K562 (cell line): ENCODE results near the gene CCSER2. TPM values are rescaled to one million over a fixed set of nuclear protein-coding genes. Genes with fewer than 3 reads are reported as not detected.

ENCODE experiments used
- ATAC-seq: fragments of 200-7000 bp; cut with Tn5 transposase; 3 replicates; pipeline ENCODE4 v1.9.1; 2020; ENCODE audit warnings: moderate library complexity
- BruUV-seq: library from RNA; stranded (reverse); fragments of 400-500 nt; replicated peaks from 2 replicates; lab custom pipeline; 2021; lab: Mats Ljungman, UMichigan
- CTCF ChIA-PET: fragments of 300-600 bp; formaldehyde crosslinking; extraction: SDS; loops from one replicate; lab custom pipeline; 2021; ENCODE audit warnings: low intra/inter-chr PET ratio; lab: Yijun Ruan, JAX
- POLR2A ChIA-PET: fragments of 300-600, 350-650 bp; sonication (Branson Sonifier 250); formaldehyde crosslinking; extraction: SDS; loops from one replicate; lab custom pipeline; 2021; ENCODE audit warnings: antibody characterized with exemption, inconsistent platforms; lab: Yijun Ruan, JAX
- DNase-seq, 4 experiments: peaks; one replicate each; pipeline versions ENCODE4 v3.0.0 to v3.0.0-alpha.2; 2011 to 2018; ENCODE audit warnings: low spot score in 3 of 4, mixed read lengths in 3 of 4; ENCODE audit errors: extremely low read depth in 1 of 4
- FAIRE-seq: peaks from 2 replicates; lab custom pipeline; 2011; peaks lifted over from hg19 to GRCh38; lab: Jason Lieb, UNC
- H2AFZ ChIP-seq: 2 replicates; pipeline ENCODE4 v1.6.0; 2011; ENCODE audit warnings: low read depth, low read length, control low read depth, inconsistent platforms
- H3K27ac ChIP-seq: fragments of 200-600 bp; 3 replicates; pipeline ENCODE4 v1.8.0; 2011; ENCODE audit warnings: low read depth, mild to moderate bottlenecking, control low read depth, inconsistent platforms, low read length, moderate library complexity, mixed read lengths; ENCODE audit errors: extremely low read depth
- H3K27me3 ChIP-seq, 2 experiments: fragments of 300-600 bp in 1 of 2; 2 replicates in 1 of 2; 3 replicates in 1 of 2; pipeline versions ENCODE4 v1.6.0 to v1.8.0; 2011; ENCODE audit warnings: inconsistent platforms in 2 of 2, low read length in 2 of 2, mild to moderate bottlenecking in 1 of 2, mixed read lengths in 1 of 2, moderate library complexity in 1 of 2; ENCODE audit not compliant: control insufficient read depth in 2 of 2, insufficient read depth in 2 of 2
- H3K36me3 ChIP-seq: fragments of 300-600 bp; 3 replicates; pipeline ENCODE4 v1.8.0; 2011; ENCODE audit warnings: mild to moderate bottlenecking, low read length, inconsistent platforms; ENCODE audit not compliant: control insufficient read depth, insufficient read depth
- H3K4me1 ChIP-seq, 2 experiments: fragments of 200-600 bp in 1 of 2; replicated peaks in 1 of 2; 2 replicates in 1 of 2; 3 replicates in 1 of 2; pipeline versions ENCODE4 v1.5.1 to v1.8.0; 2011; ENCODE audit warnings: inconsistent platforms in 2 of 2, low read length in 2 of 2, mild to moderate bottlenecking in 1 of 2, mixed read lengths in 1 of 2, moderate library complexity in 1 of 2; ENCODE audit not compliant: control insufficient read depth in 2 of 2, insufficient read depth in 2 of 2
- H3K4me2 ChIP-seq: 2 replicates; pipeline ENCODE4 v1.6.1; 2011; ENCODE audit warnings: low read length, control low read depth, inconsistent platforms, mixed read lengths; ENCODE audit not compliant: insufficient read depth
- H3K4me3 ChIP-seq: fragments of 200-600 bp; sonication (generic), shearing (Covaris generic); 2 replicates; pipeline ENCODE4 v1.5.1; 2016; ENCODE audit warnings: control low read depth, inconsistent platforms
- H3K79me2 ChIP-seq: fragments of 200-600 bp; 3 replicates; pipeline ENCODE4 v1.8.0; 2011; ENCODE audit warnings: low read length, inconsistent platforms; ENCODE audit not compliant: control insufficient read depth, insufficient read depth
- H3K9ac ChIP-seq, 2 experiments: 2 replicates each; pipeline versions ENCODE4 v1.6.0 to v1.6.1; 2011; ENCODE audit warnings: low read depth in 2 of 2, low read length in 2 of 2, control low read depth in 1 of 2, inconsistent platforms in 1 of 2, mild to moderate bottlenecking in 1 of 2, mixed read lengths in 1 of 2; ENCODE audit not compliant: insufficient read depth in 1 of 2
- H3K9me1 ChIP-seq: one replicate; pipeline ENCODE4 v1.6.0; 2011; ENCODE audit warnings: inconsistent platforms, mild to moderate bottlenecking, low read length, moderate library complexity; ENCODE audit not compliant: control insufficient read depth, insufficient read depth
- H3K9me3 ChIP-seq: replicated peaks from 2 replicates; pipeline ENCODE4 v1.5.1; 2011; ENCODE audit warnings: low read depth, low read length, inconsistent platforms; ENCODE audit not compliant: control insufficient read depth, insufficient read depth
- H4K20me1 ChIP-seq: replicated peaks from 2 replicates; pipeline ENCODE4 v1.6.1; 2011; ENCODE audit warnings: low read length, inconsistent platforms, mixed read lengths; ENCODE audit not compliant: control insufficient read depth, insufficient read depth
- E2F8 ChIP-seq: fragments of 450-650 bp; IDR thresholded peaks from 2 replicates; pipeline ENCODE4 v1.7.1; 2018; ENCODE audit warnings: mild to moderate bottlenecking, low read depth; ENCODE audit not compliant: partially characterized antibody
- HSF4 ChIP-seq: fragments of 250-450 bp; sonication (Bioruptor Pico); IDR thresholded peaks from 2 replicates; pipeline ENCODE4 v2.1.2; 2022; ENCODE audit warnings: mild to moderate bottlenecking, moderate library complexity, borderline replicate concordance
- MAFG ChIP-seq: fragments of 450-650 bp; conservative IDR thresholded peaks from 2 replicates; pipeline ENCODE4 v1.6.1; 2016; ENCODE audit warnings: missing genetic modification characterization, missing compliant biosample characterization
- MXI1 ChIP-seq: IDR thresholded peaks from 2 replicates; pipeline ENCODE4 v1.6.1; 2011; ENCODE audit warnings: low read depth, mild to moderate bottlenecking, improper control_type of control experiment, low read length
- POLR2G ChIP-seq: fragments of 200-400 bp; formaldehyde crosslinking; IDR thresholded peaks from 2 replicates; pipeline ENCODE4 v1.6.1; 2017; ENCODE audit warnings: low read depth, mild to moderate bottlenecking, antibody characterized with exemption, low read length, moderate library complexity
- POLR3A ChIP-seq: IDR thresholded peaks from 2 replicates; pipeline ENCODE4 v1.6.1; 2011; ENCODE audit warnings: borderline replicate concordance, mild to moderate bottlenecking, moderate library complexity; ENCODE audit not compliant: insufficient read length, insufficient read depth; ENCODE audit errors: extremely low read depth
- SNRNP70 ChIP-seq: fragments of 200-400 bp; formaldehyde crosslinking; optimal IDR thresholded peaks from 2 replicates; pipeline ENCODE3; 2017; ENCODE audit warnings: low read depth, low read length
- TAF15 ChIP-seq: fragments of 200-400 bp; formaldehyde crosslinking; IDR thresholded peaks from 2 replicates; pipeline ENCODE4 v1.6.1; 2017; ENCODE audit warnings: mild to moderate bottlenecking, low read depth, low read length, moderate library complexity
- TBP ChIP-seq: optimal IDR thresholded peaks from 2 replicates; pipeline ENCODE3; 2011; ENCODE audit warnings: low read depth, low read length, improper control_type of control experiment
- TFE3 ChIP-seq: fragments of 450-650 bp; formaldehyde crosslinking; IDR thresholded peaks from 2 replicates; pipeline ENCODE4 v1.4.0; 2020; ENCODE audit warnings: mild to moderate bottlenecking, mixed read lengths
- U2AF2 ChIP-seq: fragments of 200-400 bp; formaldehyde crosslinking; optimal IDR thresholded peaks from 2 replicates; pipeline ENCODE3; 2017; ENCODE audit warnings: low read depth, mild to moderate bottlenecking, low read length
- USF1 ChIP-seq: sonication (generic); formaldehyde crosslinking; IDR thresholded peaks from 2 replicates; pipeline ENCODE4 v1.9.0; 2022; ENCODE audit warnings: mild to moderate bottlenecking, missing genetic modification reagents
- USF2 ChIP-seq: sonication (generic); formaldehyde crosslinking; IDR thresholded peaks from 2 replicates; pipeline ENCODE4 v1.5.0; 2020; ENCODE audit warnings: missing genetic modification reagents
- XRCC3 ChIP-seq: fragments of 450-650 bp; IDR thresholded peaks from 2 replicates; pipeline ENCODE4 v1.6.1; 2017; ENCODE audit warnings: mild to moderate bottlenecking, moderate library complexity
- ZBTB8A ChIP-seq: fragments of 450-650 bp; IDR thresholded peaks from 2 replicates; pipeline ENCODE4 v1.6.1; 2018; ENCODE audit warnings: mild to moderate bottlenecking, moderate library complexity; ENCODE audit not compliant: partially characterized antibody
- ZC3H8 ChIP-seq: fragments of 450-650 bp; IDR thresholded peaks from 2 replicates; pipeline ENCODE4 v1.6.1; 2017
- ZNF165 ChIP-seq: fragments of 250-450 bp; sonication (Bioruptor Pico); IDR thresholded peaks from 2 replicates; pipeline ENCODE4 v1.4.0; 2020; ENCODE audit warnings: borderline replicate concordance
- WGBS: fragments of 100-300 bp; shearing (Covaris generic); methylation state at CpG from one replicate; pipeline ENCODE4 v1.1.6; 2016; ENCODE audit warnings: low coverage, mixed read lengths; ENCODE audit not compliant: insufficient coverage; ENCODE audit errors: missing lambda C conversion rate; 5-methylcytosine and 5-hydroxymethylcytosine counted together
- in situ Hi-C: fragments of 300-500 bp; cut with MboI; formaldehyde crosslinking; loops from 4 replicates; pipeline ENCODE4 v1.15.0; 2018; ENCODE audit warnings: inconsistent platforms, mixed read lengths
- intact Hi-C: fragments of 100-400 bp; cut with micrococcal nuclease; formaldehyde crosslinking; loops from 2 replicates; pipeline ENCODE4 v1.14.2; 2022
- polyA plus RNA-seq, 8 experiments: library from polyadenylated mRNA; depleted of rRNA in 4 of 8; stranded (reverse) in 5 of 8; unstranded in 3 of 8; fragments of >200 nt; fragmentation: Nextera tagmentation in 2 of 8; fragmentation: Illumina TruSeq in 1 of 8; extraction: Ambion mirVana in 2 of 8; extraction: Trizol in 1 of 8; gene quantifications; 2 replicates each; pipeline versions ENCODE4 v1.2.1 to v1.2.3, GENCODE V29; 2011 to 2014; ENCODE audit warnings: inconsistent platforms in 1 of 8, missing spikeins in 1 of 8
- total RNA-seq, 7 experiments: library from RNA; depleted of rRNA in 6 of 7; stranded (reverse); fragments of >200 nt in 6 of 7; fragmentation: Illumina TruSeq in 2 of 7; extraction: Trizol in 2 of 7; gene quantifications; 2 replicates each; pipeline versions ENCODE4 v1.2.1 to v1.2.3, GENCODE V29; 2011 to 2021; ENCODE audit warnings: low replicate concordance in 1 of 7

CCSER2 gene
- total and polyA plus RNA-seq, 9 of the 15 experiments (the other 6 are each of a cell fraction or from before 2014, with no cell fraction given) = 2.7 to 15.1 (median 9.7) TPM

- TF ChIP-seq E2F8 (no peak), POLR2G (no peak), ZC3H8 (no peak), SNRNP70 (no peak), MXI1 (no peak)
Observed at GRCh38 chr10:84366041-84366440, 37.7 kb downstream of the CCSER2 start (continued).

- WGBS = 38% methylated on average over 6 of the region's 6 CpGs
- in situ Hi-C loops = no loop called here
- CTCF ChIA-PET = interaction anchor here (0.6 kb wide), 1 partner anchor 72 kb away, joined by 4 read pairs; no protein-coding TSS in a partner anchor
- TF ChIP-seq POLR3A (no peak), TFE3 (CRISPR knock-in tag) (no peak), USF2 (CRISPR knock-in tag) (no peak), TAF15 (no peak), HSF4 (CRISPR knock-in tag) (no peak), U2AF2 (no peak), XRCC3 (no peak), MAFG (tag) (no peak), TBP (no peak), USF1 (CRISPR knock-in tag) (no peak), ZBTB8A (no peak), ZNF165 (CRISPR knock-in tag) (no peak)
Observed at GRCh38 chr10:84367256-84367655, 38.9 kb downstream of the CCSER2 start.

More at GRCh38 chr10:84367256-84367655, 38.9 kb downstream of the CCSER2 start:
- Histone ChIP-seq H2AFZ (no peak overlapping the region), H3K4me3 (no peak overlapping the region), H4K20me1 (no peaks in the 10 kb centered on the region), H3K4me2 (no peak overlapping the region), H3K9me3 (no peaks in the 10 kb centered on the region), H3K36me3 (peaks cover 10% of the 10 kb centered on the region; the same call in 2 of the 3 replicates), H3K79me2 (no peaks in the 10 kb centered on the region), H3K9me1 (no peaks in the 10 kb centered on the region), H3K9ac (no peak overlapping the region), H3K27me3 (no peaks in the 10 kb centered on the region), H3K27ac (no peak overlapping the region), H3K4me1 (no peaks in the 10 kb centered on the region)
- intact Hi-C loops = no loop called here
- POLR2A ChIA-PET = no interaction called here
- DNase-seq = no peak
- no TSS peak for BruUV-seq
- no peak for ATAC-seq
- no peak for FAIRE-seq
